ENCODE measurements around the gene XAGE2.
"Not testable (repeated sequence)": the region's sequence is repeated elsewhere in the genome, so short reads cannot be mapped to it uniquely, and the experiment has no call there.

The XAGE2 gene, protein sequence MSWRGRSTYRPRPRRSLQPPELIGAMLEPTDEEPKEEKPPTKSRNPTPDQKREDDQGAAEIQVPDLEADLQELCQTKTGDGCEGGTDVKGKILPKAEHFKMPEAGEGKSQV

GRCh38 chrX:52368368-52369055 lies at the start of gene XAGE2:
TSS of gene XAGE2 (plus strand) at chrX:52369021. CDS start at chrX:52370015, 994 bp downstream.
- no peak for DNase-seq

- no peak for DNase-seq
These were observed 31.4 kb upstream of the XAGE2 start for GRCh38 chrX:52337410-52337809.

DNA sequence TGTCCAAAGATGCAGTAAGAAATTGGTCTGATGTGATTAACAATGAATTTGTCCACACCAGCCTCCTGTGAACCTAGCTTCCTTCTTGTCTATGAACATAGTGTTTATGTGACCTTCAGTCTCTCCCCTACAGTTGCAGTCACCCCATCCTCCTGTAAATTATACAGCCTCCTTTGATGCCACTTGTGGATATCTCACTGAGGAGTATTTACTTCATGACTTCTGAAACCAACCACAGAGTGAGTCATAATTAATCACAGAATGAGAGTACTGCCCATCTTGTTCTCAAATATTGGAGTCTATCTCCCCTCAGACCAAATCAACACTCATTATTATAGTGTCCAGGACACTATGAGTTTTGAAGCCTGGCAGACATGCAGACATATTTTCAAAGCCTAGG lies 27.3 kb upstream of the XAGE2 start:
- DNase-seq: no peak

- DNase-seq: not testable (repeated sequence)
These were observed 25.7 kb upstream of the XAGE2 start for GRCh38 chrX:52343131-52343530.

DNA sequence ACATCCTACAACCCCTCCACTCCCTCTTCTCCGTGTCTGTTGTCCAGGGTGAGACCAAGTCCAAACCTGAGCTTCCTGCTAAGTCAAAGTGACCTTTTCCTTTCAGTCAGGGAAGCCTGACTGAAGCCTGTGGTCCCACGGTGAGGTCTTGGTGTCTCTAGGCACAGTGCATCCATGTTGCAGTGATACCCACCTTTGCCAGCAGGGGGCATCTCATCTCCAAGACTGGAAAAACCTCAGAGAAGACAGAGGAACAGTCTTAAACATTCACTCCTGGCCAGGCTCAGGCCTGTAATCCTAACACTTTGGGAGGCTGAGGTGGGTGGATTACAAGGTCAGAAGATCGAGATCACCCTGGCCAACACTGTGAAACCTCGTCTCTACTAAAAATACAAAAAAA lies 23.4 kb upstream of the XAGE2 start:
- DNase-seq: not testable (repeated sequence)

DNA sequence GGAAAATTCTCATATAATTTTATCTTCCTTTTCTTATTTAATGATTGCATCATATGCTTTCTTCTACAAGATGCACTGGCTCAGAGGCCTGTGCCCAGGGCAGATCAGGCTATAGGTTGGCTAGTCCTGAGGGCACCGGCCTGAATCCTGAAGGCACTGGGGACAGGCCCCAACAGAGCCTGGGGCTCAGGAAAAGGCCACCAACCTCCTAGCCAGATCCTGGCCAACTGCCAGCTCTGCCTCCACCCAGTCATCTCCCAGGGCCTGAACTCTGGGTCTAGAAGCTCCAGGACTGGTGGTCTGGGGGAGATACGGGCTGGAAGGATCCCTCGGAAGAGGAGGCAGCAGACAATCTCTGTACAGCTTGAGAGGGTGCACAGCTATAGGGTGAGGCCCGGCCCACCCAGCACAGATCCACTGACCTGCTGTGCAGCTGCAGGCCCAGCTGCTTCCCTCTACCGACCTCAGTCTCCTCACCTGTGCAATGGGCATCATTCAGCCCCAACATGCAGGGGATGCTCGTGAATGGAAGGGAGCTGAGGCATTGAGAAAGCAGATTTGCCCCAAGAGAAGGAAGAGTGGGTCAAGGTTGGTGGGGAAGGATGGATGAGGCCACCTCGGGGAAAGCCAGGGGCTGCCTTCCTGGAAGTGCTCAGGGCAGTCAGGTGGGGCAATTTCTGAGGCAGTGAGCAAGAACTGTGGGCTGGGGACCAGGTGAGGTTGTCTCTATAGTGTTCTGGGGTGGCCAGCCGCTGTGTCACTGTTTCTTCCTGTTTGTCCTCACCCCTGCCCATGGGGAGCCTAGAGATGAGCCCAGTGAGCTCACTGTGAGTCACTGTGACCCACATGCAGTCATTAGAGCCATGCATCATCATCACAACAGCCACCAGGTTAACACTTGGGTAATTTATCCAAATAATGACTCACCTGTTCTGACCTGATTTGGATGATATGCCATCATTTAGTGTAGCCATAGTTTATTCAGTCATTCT lies 22.4 kb upstream of the XAGE2 start:
- no peak for DNase-seq

DNA sequence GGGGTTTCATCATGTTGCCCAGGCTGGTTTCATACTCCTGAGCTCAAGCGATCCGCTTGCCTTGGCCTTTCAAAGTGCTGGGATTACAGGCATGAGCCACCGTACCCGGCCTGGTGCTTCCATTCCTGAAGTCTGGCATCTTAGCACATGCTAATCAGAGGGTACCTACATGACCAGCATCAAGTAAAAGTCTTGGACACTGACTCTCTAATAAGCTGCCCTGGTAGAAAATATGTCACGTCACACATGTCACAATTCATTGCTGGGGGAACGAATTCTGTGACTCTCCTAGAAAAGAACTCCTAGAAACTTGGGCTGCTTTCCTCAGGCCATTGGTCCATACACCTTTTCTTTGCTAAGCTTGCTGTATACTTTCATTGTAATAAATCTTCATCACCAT lies 19.1 kb upstream of the XAGE2 start:
- DNase-seq: no peak

DNA sequence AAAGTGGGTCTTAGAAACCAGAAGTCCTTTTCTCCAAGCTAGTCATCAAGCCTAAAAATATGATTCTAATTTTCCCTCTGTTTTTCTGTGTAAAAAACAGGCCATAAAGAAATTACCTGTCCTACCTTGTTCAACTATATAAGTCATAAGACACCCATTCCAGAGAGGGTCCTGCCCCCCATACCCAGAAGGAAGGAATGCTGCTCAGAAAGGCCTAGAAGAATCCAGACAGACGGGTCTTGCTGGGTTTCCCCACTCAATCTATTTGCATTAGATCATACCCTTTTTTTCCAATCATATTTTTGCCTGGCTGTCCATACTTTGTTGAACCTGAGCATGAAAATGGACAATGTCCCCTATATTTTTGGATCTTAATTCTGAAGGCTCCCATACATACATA lies 16.3 kb upstream of the XAGE2 start:
- no peak for DNase-seq

GRCh38 chrX:52353838-52354237 lies 15.0 kb upstream of the XAGE2 start:
- no peak for DNase-seq

GRCh38 chrX:52355108-52355507 lies 13.7 kb upstream of the XAGE2 start:
- no peak for DNase-seq

GRCh38 chrX:52359614-52360232 lies 9.1 kb upstream of the XAGE2 start:
- no peak for DNase-seq

DNA sequence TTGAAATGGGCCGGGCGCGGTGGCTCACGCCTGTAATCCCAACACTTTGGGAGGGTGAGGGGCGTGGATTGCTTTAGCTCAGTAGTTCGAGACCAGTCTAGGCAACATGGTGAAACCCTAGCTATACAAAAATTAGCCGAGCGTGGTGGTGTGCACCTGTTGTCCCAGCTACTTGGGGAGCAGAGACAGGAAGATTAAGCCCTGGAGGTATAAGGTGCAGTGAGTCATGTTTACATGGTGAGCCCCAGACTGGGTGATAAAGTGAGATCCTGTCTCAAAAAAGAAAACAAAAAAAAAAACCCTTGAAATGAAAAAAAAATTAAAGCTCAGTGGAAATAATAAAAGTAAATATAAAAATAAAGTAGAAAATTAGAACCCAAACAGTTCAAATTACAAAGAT lies 6.9 kb upstream of the XAGE2 start:
- DNase-seq: no peak

- no peak for DNase-seq
These were observed 5.5 kb upstream of the XAGE2 start for GRCh38 chrX:52363247-52363883.

DNA sequence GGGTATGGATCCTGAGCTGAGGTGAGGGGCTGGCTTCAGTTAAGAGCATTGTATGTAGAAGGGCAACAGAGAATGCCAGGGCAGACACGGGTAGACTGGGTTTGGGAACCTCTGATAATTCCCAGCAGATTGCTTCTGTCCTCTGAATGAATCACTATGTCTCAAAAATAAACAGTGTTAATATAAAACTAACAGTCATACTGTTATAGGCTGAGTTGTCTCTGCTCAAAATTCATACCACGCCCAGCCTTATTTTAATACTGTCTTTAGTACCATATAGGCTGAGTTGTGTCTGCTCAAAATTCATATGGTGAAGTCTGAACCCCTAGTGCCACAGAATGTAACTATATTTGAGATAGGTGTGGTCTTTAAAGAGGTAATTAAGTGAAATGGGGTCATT lies 10.0 kb downstream of the XAGE2 start:
- no peak for DNase-seq

- no peak for DNase-seq
These were observed 12.2 kb downstream of the XAGE2 start for GRCh38 chrX:52380993-52381392.

DNA sequence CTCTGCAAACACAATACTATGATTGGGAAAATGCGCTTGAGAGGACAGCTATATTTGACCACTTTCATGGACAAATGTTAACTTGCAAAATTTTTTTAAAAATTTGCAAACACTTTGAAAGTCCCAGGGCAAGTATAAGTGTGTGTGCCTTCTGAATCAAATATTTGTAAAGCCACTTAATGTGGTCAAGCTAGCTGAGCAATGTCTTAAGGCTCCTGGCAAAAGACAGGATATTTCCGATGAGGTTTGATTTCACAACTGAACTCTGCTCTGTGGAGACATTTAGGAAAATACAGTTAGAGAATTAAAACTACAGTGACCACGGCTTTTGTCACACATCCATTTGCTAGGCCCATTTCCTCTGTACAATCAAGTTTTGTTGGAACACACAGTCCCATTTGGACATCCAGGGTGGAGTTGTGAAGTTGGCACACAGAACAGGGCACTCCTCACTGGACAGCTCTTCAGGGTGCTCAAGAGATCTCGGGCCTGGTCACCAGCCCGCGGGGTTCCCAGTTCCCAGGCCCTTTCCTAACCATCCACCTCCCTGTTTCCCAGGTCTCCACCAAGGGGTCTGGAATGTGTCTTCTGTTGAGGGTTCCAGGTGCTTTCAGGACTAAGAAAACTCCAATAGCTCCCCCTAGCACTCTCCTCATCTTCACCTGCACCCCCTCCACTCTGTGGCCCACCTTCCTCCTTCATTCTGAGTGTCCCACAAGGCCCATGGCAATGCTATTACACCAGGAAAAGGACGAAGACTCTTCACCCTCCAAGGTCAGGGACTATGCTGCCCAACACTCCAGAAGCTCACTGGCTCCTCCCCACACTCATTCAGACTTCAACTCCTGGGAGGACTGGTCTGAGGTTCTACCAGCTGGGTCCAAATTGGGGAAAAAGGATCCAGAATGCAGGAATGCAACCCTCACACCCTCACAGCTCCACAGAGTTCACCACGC lies 41.9 kb downstream of the XAGE2 start:
- no peak for DNase-seq

DNA sequence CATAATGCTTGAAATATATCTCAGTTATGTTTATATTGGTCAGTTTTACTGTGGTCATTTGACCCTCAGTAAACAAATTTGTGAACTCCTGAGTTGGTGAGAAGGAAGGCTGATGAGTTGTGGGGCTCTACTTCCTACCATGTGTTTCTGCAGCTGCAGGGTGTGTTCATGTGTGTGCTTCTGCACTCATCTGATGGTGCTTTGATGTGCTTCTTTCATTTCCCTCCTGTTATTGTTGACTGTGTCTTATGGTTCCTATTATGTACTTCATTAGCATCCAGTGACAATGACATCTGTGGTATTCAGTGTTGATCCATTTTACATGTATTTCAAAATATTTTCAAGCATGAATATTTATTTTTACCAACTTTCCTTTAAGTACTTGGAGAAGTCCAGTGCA lies 46.5 kb downstream of the XAGE2 start:
- no peak for DNase-seq

- DNase-seq: no peak
These were observed 48.0 kb downstream of the XAGE2 start for GRCh38 chrX:52416816-52417215.

- no peak for DNase-seq
These were observed 52.1 kb downstream of the XAGE2 start for GRCh38 chrX:52420824-52421443.

GRCh38 chrX:52422884-52423283 lies 54.1 kb downstream of the XAGE2 start:
- DNase-seq: no peak

- no peak for DNase-seq
These were observed 55.8 kb downstream of the XAGE2 start for GRCh38 chrX:52424656-52425055.

All from 8988T (cell line).